GM18502 (cell line): ENCODE results near the gene TEX36.
A peak's percentile ranks its signal among the peaks of the same experiment; 100 is the strongest.
"Not testable (repeated sequence)": the region's sequence is repeated elsewhere in the genome, so short reads cannot be mapped to it uniquely, and the experiment has no call there.

Experiments used
- ATAC-seq: cut with Tn5 transposase; IDR thresholded peaks from one replicate; pipeline ENCODE4 v1.9.1; 2021; ENCODE audit warnings: mild to moderate bottlenecking; ENCODE audit not compliant: unreplicated experiment, poor library complexity

TEX36 gene

GRCh38 chr10:125683063-125683462 lies at the start of gene TEX36:
Gene TEX36 (minus strand): TSS chr10:125683163. CDS start chr10:125682989, 174 bp downstream.
- ATAC-seq, result no peak

GRCh38 chr10:125727436-125727835 lies 44.5 kb upstream of the TEX36 start:
- no peak for ATAC-seq

GRCh38 chr10:125726914-125727313 lies 44.0 kb upstream of the TEX36 start:
- no peak for ATAC-seq

GRCh38 chr10:125722811-125723210 lies 39.8 kb upstream of the TEX36 start:
- ATAC-seq, result no peak

GRCh38 chr10:125721035-125721434 lies 38.1 kb upstream of the TEX36 start:
- peak; percentile 28 for ATAC-seq

- no peak for ATAC-seq
These were observed 37.0 kb upstream of the TEX36 start for GRCh38 chr10:125720002-125720382.

- peak; percentile 94 for ATAC-seq
These were observed 36.4 kb upstream of the TEX36 start, which contains the start of gene EDRF1 for GRCh38 chr10:125719173-125720001. Gene EDRF1 (plus strand): TSS chr10:125719709. CDS start chr10:125719808, 99 bp downstream.

- not testable (repeated sequence) for ATAC-seq
These were observed 31.8 kb upstream of the TEX36 start for GRCh38 chr10:125714728-125715127.

GRCh38 chr10:125711110-125711750 lies 28.3 kb upstream of the TEX36 start:
- no peak for ATAC-seq

GRCh38 chr10:125709553-125710474 lies 26.9 kb upstream of the TEX36 start:
- no peak for ATAC-seq

GRCh38 chr10:125708971-125709503 lies 26.1 kb upstream of the TEX36 start:
- no peak for ATAC-seq

GRCh38 chr10:125707541-125708468 lies 24.8 kb upstream of the TEX36 start:
- no peak for ATAC-seq

GRCh38 chr10:125700355-125700911 lies 17.5 kb upstream of the TEX36 start:
- ATAC-seq, result no peak

GRCh38 chr10:125699562-125700143 lies 16.7 kb upstream of the TEX36 start:
- no peak for ATAC-seq

GRCh38 chr10:125698481-125698998 lies 15.6 kb upstream of the TEX36 start:
- ATAC-seq, result no peak

GRCh38 chr10:125696884-125697283 lies 13.9 kb upstream of the TEX36 start:
- ATAC-seq, result not testable (repeated sequence)

- ATAC-seq, result no peak
These were observed 11.9 kb upstream of the TEX36 start for GRCh38 chr10:125694883-125695282.

GRCh38 chr10:125693524-125693847 lies 10.5 kb upstream of the TEX36 start:
- ATAC-seq, result no peak
